Hematopoietic multipotent progenitor cell treated with erythropoietin and hydrocortisone succinate and interleukin-3 and kit ligand, for 8 days (in vitro differentiated cells): ENCODE measurements around the gene MAPT.
"Not testable (repeated sequence)": the region's sequence is repeated elsewhere in the genome, so short reads cannot be mapped to it uniquely, and the experiment has no call there.

Experiments
- DNase-seq: peaks from one replicate; pipeline ENCODE4 v3.0.0-alpha.2; 2015

MAPT gene

DNA sequence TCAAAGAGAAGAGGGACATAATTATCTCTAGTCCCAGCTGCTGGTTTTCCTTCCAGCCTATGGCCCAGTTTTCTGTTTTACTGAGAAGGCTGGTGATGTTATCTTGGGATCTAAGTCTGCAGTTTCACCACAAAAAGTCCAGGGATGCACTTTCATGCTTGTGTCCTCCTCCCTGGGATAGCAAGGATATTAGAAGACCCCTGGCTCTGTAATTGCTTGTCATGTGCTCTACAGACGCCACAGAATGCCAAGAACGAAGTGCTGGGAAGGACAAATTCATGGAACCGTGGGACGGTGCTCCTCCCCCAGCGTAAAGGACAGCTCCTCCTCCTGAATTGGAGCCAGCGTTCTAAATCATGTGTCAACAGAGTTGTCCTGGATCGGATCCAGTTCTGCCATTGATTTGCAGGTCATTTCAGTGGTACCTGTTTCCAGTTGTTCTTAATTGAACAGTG lies 8.6 kb downstream of the MAPT start:
- no peak for DNase-seq

DNA sequence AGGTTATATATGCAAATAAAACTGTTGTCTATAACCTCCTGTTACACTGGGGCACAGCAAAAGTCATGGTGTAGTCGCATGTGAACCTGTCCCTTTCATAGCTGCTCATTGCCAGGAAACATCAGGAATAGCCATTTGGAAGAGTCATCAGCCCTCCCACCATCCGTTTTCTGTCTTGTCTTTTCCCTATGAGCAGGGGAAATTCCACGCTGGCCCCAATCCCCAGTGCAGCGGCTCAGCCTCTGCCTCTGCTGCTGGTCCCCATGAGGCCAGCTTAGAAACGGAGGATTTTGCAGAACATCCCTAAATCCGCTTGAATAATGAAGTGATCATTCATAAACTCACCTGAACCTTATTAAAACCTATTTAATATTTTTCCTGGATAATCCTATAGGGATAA lies 10.5 kb downstream of the MAPT start:
- no peak for DNase-seq

DNA sequence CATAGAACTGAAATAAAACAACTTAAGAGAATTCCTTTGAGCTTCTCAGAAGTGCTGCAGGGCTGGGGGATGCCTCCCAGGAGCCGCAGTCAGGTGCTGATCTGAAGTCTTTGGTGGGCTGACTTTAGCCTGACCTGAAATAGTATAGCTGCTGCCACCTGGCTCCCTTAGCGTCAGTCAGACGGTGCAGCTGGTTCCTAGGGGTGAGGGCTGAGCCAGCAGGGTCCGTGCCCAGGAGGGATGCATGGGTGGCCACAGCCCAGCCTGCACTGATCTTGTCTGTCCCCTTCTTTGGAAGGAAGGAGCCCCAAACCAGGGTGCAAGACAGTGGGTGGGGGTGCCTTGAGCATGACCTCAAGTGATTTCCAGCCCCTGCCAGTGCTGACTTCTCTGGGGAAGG lies 11.5 kb downstream of the MAPT start:
- DNase-seq, result no peak

DNA sequence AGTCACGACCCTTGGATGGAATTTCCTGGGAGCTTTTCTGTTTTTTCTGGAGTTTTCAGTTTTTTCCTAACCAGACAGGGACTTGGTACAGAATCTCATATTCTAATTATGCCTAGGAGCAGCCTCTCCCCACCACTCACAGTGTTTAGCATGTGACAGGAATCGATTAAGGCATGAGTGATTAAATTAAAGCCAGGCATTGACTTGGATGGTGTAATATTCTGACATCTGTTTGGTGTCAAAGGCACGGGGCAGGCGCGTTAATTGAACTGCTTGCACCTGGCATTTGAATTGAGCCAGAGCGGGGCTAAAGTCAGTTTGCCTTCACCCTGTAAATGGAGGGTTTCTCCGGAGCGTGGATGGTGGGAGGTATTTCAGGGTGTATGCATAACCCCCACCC lies 11.9 kb downstream of the MAPT start:
- DNase-seq, result no peak

DNA sequence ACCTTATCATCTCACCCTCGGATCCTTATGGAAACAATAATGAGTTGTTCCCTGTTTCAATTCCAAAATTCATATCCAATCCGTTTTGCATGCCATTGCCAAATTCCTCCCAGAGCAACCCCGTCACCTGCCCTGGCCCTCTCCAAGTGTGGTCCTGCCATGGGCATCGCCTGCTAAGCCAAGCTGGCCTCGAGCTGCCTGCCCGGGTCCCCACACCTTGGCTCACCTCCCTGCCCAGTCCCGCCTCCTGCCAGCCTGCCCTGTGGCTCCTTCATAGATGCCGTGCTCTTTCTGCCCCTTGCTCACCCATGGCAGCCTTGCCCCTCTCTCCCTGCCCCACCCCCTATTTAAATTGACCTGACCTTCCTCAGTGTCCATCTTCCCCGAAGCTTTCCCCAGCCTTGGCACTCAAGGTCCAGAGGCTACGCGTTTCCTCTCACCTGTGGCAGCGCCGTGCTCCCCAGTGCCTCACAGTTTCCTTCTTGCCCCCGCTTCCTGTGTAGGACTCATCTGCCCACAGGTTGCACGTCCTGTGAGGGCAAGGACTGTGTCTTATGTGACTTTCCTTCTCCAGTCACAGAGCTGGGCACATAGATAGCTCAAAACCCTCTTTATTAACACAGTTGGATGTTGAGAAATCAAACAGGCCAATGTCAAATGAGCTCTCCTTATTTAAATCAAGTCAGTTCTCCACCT lies 12.7 kb downstream of the MAPT start:
- no peak for DNase-seq

DNA sequence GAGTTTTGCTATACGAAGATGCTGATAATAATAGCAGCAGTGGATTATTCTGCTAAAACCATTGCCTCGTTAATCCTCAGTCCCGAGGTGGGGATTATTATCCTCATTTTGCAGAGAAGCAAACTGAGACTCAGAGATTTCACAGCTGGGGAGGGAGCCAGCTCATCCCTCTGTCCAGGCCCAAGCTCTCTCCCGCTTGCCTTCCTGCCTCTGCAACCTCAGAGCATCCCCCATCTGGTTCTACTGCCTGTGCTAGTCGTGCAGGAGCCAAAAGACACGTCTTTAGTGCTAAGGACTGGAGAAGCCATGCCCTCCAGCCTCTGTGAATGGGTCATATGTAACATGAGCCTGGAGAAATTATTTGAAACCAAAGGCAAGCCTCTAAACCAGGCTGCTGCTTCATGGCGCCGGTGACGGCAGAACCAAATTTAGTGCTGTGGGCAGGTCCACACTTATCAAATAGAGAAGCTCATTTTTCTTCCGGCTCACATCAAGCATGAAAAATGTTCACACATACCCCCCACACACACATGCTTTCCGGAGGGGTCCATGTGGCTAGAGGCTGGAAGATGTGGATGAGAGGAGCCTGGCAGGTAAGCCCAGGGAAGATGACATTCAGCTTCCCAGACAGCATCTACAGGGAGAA lies 13.5 kb downstream of the MAPT start:
- DNase-seq, result no peak

DNA sequence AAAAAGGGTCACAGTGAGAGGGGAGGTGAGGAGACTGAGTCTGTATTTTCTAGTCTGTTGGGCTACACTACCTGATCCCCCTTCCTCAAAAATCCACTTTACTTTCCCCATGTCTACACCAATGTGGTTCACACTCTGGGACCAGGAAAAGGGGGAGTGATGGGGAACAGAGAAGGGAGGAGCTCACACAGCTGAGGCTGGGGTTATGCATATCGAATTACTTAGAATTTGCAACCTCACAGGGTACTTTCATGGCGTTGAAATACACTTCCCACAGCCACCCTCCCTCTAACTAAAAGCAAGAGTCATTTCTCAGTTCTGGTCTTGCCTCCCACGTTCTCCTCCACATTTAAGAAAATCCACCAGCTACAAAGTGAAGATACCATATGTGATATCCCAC lies 14.1 kb downstream of the MAPT start:
- no peak for DNase-seq

DNA sequence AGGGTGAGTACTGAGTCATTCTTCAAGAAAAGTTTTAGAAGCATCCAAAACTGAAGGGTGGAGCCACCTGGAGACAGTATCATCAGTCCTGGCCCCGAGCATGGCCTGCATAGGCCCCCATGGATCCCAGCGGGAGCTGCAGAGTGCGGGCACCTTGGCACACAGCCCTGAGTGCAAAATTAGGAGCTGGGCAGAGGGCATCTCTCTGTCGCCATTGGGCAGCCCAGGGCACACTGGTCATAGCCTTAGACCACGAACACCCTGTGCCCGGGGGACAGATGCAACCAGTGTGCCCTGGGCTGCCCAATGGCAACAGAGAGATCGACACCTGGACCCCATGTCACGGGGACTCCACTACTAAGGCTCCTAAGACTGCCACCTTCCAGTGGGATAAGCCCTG lies 14.6 kb downstream of the MAPT start:
- no peak for DNase-seq

DNA sequence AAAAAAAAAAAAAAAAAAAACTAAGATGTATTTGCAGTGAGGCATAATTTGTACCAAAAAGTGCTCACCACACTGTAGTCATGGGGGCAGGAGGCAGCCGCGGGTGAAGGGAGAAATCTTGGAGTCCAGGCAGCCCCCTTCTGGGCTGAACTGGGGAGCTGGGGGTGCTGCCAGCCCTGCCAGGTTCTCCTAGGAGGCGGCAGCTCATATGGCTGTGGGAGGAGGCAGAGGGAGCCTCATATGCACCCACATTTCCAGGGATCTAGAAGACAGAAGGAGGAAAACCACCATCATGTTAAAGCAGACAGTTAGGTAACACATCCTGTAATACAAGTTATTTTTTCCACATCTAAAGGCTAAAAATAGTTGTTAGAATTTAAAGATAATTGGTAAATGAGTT lies 16.3 kb downstream of the MAPT start:
- no peak for DNase-seq

DNA sequence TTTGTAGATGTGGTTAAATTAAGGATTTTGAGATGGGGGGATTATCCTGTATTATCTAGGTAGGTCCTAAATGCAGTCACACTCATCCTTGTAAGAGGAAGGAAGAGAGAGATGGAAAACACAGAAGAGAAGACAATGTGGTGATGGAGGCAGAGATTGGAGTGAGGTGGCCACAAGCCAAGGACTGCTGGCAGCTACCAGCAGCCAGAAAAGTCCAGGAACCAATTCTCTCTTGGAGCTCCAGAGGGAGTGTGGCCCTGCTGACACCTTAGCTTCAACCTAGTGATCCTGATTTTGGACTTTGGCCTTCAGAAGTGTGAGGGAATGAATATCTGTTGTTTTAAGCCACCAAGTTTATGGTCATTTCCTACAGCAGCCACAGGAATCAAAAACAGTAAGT lies 18.0 kb downstream of the MAPT start:
- DNase-seq, result no peak

DNA sequence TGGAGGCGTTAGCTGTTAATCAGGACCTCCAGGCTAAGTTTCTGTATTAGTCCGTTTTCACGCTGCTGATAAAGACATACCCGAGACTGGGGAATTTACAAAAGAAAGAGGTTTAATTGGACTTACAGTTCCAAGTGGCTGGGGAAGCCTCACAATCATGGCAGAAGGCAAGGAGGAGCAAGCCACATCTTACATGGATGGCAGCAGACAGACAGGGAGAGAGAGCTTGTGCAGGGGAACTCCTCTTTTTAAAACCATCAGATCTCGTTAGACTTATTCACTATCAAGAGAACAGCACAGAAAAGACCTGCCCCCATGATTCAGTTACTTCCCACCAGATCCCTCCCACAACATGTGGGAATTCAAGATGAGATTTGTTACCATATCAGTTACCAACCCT lies 18.7 kb downstream of the MAPT start:
- DNase-seq, result not testable (repeated sequence)

DNA sequence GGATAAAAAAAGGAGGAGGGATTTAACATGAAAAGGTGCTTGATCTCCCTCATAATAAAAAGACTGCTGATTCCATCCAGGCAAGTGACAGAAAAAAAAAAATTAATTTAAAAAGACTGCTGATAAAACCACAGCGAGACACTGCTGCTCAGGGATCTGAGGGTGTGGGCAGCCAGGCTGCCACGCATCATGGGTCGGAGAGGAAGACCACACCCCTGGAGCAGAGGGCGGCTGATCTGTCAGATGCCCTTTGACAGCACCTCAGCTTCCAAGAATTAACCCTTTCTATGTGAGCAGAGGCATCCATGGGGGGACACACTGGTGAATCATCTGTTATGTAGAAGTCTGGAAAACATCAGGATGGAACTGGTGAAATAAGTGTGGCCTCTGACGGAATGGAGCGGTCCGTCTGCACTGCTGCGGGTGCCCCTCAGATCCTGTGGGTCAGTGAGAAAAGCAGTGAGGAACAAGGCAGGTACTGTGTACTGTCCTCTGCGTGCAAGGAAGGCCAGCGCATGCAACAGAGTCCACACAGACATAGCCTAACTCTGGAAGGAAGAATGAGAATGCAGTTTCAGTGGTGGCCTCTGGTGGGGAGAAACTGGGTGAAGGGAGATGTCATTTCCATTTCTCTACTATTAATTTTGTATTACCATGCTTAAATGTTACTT lies 19.8 kb downstream of the MAPT start:
- DNase-seq, result peak; percentile 64

DNA sequence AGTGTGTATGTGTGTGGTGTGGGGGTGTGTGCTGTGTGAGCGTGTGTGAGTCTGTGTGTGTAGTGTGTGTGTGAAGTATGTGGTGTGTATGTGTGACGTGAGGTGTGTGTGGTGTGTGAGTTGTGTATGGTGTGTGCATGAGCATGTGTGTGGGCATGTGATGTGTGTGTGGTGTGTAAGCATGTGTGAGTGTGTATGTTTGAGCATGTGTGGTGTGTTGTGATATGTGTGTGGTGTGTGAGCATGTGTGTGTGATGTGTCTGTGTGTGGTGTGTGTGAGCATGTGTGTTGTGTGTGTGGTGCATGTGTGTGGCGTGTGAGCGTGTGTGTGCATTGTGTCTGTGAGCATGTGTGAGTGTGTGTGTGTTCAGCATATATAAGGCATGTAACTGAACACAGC lies 20.9 kb downstream of the MAPT start:
- no peak for DNase-seq

DNA sequence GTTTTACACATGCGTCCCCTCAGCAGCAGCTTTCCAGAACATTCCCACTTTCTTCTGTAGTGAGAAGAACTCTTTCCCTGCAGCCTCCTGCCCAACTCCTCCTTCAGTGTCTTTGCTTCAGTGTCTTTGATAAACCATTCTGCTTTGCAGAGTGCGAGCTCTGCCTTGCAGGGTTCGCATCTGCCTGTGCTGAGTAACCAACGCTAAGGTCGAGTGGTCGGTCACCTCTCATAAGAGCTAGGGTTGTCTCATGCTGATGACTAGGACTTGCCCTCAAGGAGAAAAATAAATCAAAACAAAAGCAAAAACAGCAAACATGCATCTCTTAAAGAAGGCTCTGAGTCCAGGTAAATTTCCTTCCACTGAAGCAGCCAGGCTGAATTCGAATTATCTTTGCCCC lies 22.7 kb downstream of the MAPT start:
- DNase-seq, result no peak

DNA sequence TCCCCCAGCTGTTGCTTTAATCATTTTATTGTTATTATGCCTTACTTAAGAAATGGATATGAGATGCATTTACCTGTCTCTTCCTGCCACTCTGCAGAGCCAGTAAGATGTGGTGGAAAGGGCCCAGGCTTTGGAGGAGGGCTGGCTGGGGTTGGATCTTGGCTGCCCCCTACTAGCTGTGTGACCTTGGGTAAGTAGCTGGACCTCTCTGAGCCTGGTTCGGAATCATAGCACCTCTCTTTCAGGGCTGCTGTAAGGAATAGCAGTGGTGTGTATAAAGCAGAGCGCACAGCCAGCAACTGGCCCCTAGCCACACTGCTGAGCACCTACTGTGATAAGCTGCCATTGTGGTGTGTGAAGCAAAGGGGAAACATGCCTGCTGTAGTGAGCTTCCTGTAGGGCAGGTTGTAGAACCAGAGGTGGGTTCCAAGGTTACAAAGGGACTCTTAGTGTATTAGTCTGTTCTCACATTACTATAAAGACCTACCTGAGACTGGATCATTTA lies 23.9 kb downstream of the MAPT start:
- no peak for DNase-seq

DNA sequence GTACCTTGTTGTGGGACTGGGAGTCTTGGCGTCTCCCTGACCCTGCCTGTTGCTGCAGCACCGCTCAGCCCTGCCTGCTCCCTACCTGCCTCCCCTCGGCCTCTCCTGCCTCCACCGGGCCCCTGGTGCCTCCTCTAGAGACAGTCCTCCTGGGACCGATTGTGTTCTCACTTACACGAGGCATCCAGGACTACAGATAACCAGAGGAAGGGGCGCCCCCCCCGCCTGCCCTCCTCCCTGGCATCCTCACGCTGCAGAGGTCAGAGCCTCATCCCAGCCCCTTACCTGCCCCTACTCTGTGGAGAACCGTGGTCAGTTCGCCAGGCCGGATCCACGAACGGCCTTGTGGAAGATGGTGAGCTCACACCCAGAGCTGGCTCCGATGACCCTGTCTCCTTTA lies 24.8 kb downstream of the MAPT start:
- no peak for DNase-seq

DNA sequence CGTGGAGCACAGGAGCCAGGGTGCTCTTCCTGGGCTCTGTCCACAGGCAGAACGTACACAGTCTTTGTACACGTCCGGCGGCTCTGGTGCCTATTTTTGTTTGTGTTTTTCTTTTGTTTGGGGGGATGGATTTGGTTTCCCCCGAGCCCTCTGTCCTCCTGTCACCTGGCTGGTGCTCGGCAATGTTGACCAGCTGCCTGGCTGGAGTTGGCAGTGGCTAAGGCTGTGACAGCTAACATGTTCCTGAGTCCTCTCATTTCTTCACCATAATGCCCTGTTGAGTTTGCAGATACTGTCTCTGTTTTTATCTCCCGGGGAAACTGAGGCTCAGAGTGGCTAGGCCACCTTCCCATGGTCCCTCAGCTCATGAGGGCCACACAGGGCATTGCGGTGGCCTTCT lies 25.7 kb downstream of the MAPT start:
- DNase-seq, result no peak

DNA sequence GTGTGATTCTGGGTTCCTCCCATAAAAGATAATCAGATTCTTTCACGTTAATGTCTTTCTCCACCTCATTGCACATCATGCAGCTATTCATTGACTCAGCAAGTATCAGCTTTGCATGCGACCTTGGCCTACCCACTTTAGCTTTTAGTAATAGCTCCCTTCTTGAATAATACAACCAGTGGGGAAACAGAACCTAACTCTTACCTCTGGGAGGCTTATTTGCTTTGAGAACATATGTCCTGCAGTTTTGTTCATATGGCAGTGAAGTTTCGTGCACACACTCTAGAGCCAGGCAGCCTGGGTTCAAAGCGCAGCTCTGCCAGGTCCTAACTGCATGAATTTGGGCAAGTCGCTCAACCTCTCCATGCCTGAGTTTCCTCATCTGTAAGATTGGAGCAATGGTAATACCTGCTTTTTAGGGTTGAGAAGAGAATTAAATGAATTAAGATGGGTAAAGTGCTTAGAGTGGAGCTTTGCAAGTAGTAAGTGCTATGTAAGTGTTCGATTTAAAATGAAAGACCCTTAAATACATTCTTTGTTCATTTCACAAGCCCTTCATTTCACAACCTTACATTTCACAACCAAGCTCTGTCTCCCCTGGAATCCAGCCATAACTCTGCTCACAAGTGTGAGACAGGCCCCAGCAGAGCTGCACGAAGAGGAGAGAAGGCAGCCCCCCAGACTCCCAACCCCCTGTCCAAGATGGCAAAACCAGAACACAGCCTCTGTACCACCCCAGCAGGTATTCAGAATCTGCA lies 29.3 kb downstream of the MAPT start:
- no peak for DNase-seq

DNA sequence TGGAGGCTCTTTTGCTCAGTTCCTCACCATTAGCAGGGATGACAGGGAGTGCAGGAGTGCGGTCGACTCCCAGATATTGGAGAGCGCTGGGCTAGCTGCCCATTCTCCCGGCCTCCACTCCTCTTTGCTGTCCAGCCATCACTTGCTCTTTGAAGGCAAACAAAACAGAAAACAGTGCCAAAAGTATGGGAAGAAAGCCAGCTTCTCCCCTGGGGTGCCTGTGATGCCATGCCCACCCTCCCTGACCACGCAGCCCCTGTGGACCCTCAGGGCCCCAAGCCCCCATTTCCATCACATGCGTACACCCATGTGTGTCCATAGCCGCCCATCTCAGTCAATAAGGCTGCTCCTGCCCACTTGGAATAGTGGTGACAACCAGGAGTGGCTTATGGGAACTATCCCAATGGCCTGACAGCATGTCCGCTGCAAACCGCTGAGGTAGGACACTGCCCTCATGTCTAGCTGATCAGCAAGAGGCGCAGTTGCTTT lies 30.0 kb downstream of the MAPT start:
- no peak for DNase-seq

DNA sequence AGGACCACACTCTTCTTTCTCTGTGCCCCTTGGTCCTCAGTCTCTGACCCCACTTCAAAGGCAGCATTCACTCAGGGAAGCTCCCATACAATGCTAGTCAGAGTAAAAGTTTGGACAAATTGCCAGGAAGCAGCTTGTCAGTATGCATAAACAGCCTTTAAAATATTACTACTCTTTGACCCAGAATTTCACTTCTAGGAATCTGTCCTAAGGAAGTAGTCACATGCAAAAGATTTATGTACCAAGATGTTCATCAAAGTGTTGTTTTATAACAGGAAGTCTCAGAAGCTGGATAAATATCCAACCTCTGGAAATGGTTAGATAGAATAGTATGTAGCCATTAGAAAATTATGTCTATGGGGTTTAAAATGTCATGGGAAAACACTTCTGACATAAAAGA lies 31.0 kb downstream of the MAPT start:
- no peak for DNase-seq

DNA sequence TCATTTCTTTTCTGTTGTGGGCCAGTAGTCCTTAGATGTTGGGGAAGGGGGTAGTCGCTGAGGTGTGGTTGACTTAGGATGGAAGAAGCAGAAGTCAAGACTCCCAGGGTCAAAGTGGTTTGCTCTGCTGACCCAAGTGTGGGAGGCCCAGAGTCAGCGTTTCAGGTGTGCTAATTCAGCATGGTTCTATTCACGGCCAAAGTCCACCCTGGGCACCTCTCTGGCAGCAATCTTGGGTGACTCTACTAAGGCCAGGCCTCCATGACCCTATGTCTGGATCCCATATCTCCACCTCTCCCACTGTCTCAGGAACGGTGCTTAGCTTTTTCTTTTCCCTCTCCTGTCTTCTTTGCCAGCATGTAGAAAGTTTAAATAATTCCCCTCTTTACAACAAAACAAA lies 32.9 kb downstream of the MAPT start:
- DNase-seq, result no peak

DNA sequence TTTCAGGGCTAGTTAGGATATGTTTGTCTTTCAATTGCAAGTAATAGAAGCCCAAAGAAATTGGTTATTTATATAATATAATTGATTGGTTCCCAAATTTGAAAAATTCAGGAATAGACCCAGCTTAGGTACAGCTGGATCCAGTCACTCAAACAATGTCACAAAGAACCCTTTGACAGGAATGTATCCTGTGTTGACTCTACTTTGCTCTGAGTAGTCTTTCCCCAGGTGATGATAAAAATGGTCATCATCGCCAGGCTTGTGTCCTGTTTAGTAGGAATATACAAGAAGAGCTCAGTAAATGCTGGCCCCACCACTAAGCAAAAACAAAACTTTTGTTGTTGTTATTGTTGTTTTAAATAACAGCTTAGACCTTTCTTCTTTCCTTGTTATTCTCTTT lies 35.0 kb downstream of the MAPT start:
- no peak for DNase-seq

DNA sequence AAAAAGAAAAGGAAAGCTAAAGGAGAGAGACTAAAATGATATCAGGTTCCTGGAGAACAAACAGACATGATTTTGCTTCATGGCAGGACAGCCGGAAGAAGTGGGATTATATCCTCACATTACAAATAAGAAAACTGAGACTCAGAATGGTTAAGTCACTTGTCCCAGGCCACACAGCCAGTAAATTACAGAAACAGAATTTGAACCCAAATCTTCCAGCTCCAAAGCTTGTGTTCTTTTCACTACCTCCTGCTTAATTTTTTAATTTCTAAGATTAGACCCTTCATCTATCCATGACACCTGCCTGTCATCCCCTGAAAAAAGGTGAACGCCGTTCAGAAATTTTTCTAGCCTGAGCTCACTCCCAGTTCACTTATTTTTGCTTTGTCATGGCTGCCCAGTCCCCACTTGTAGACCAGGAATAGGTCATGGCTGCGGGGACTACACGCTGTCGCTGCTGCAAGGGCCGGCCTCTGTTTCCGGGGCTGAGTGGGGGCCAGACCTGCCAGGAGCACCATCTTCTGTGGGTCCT lies 36.1 kb downstream of the MAPT start:
- no peak for DNase-seq
